SU-DHL-6 (cell line): ENCODE measurements around the gene DERL2.

ENCODE experiments used
- CTCF ChIP-seq: fragments of 200-600 bp; sonication (generic); IDR thresholded peaks from one replicate; pipeline ENCODE4 v1.5.1; 2017; ENCODE audit warnings: antibody characterized with exemption, mild to moderate bottlenecking, low read length, moderate library complexity; ENCODE audit not compliant: insufficient read depth, poor library complexity, severe bottlenecking
- EZH2phosphoT487 ChIP-seq: fragments of 200-600 bp; sonication (generic), shearing (Covaris generic); conservative IDR thresholded peaks from 2 replicates; pipeline ENCODE4 v1.6.1; 2018; ENCODE audit warnings: mild to moderate bottlenecking, antibody characterized with exemption, low read length, moderate library complexity, mixed read lengths

GRCh38 chr17:5509482-5509881 lies 23.5 kb upstream of the DERL2 start:
- no peak for TF ChIP-seq CTCF
- no peak for TF ChIP-seq EZH2phosphoT487
